NCI-H128 (cell line): ENCODE measurements around the gene MFNG.
A peak's percentile ranks its signal among the peaks of the same experiment; 100 is the strongest.
"Not testable (repeated sequence)": the region's sequence is repeated elsewhere in the genome, so short reads cannot be mapped to it uniquely, and the experiment has no call there.

ENCODE experiments used
- DNase-seq: peaks from one replicate; lab custom pipeline; 2025; ENCODE audit not compliant: unreplicated experiment; lab: John Stamatoyannopoulos, UW

MFNG gene

GRCh38 chr22:37476389-37477329 lies 9.5 kb downstream of the MFNG start:
- no peak for DNase-seq

- no peak for DNase-seq
Measured at GRCh38 chr22:37474447-37475090, 11.6 kb downstream of the MFNG start.

- DNase-seq: no peak
Measured at GRCh38 chr22:37473437-37473946, 12.7 kb downstream of the MFNG start.

GRCh38 chr22:37472418-37473006 lies 13.7 kb downstream of the MFNG start:
- DNase-seq: no peak

GRCh38 chr22:37471727-37472417 lies 14.3 kb downstream of the MFNG start:
- DNase-seq: no peak

GRCh38 chr22:37470087-37470445 lies 16.1 kb downstream of the MFNG start:
- no peak for DNase-seq

- DNase-seq: no peak
Measured at GRCh38 chr22:37469416-37470086, 16.6 kb downstream of the MFNG start.

GRCh38 chr22:37468201-37468695 lies 17.9 kb downstream of the MFNG start:
- DNase-seq: not testable (repeated sequence)

GRCh38 chr22:37467391-37467955 lies 18.7 kb downstream of the MFNG start:
- no peak for DNase-seq

GRCh38 chr22:37464181-37464580 lies 22.0 kb downstream of the MFNG start:
- DNase-seq: no peak

- no peak for DNase-seq
Measured at GRCh38 chr22:37462983-37463382, 23.2 kb downstream of the MFNG start.

GRCh38 chr22:37462436-37462835 lies 23.7 kb downstream of the MFNG start:
- no peak for DNase-seq

GRCh38 chr22:37461961-37462360 lies 24.2 kb downstream of the MFNG start:
- DNase-seq: no peak

- DNase-seq: no peak
Measured at GRCh38 chr22:37460684-37461083, 25.5 kb downstream of the MFNG start.

- no peak for DNase-seq
Measured at GRCh38 chr22:37459206-37459605, 27.0 kb downstream of the MFNG start.

- DNase-seq: peak; percentile 11
Measured at GRCh38 chr22:37457093-37457893, 28.9 kb downstream of the MFNG start.

GRCh38 chr22:37456346-37456745 lies 29.8 kb downstream of the MFNG start:
- no peak for DNase-seq

- no peak for DNase-seq
Measured at GRCh38 chr22:37455896-37456295, 30.3 kb downstream of the MFNG start.
